RWPE1 (cell line): ENCODE results near the gene DPEP2NB.
"Not testable (repeated sequence)": the region's sequence is repeated elsewhere in the genome, so short reads cannot be mapped to it uniquely, and the experiment has no call there.

Experiments
- CTCF ChIA-PET: fragments of 350-600 bp; sonication (Branson Sonifier 250); formaldehyde crosslinking; extraction: SDS; loops from one replicate; lab custom pipeline; 2021; lab: Yijun Ruan, JAX
- POLR2A ChIA-PET: fragments of 400-600 bp; formaldehyde crosslinking; extraction: SDS; loops from one replicate; lab custom pipeline; 2020; ENCODE audit warnings: antibody characterized with exemption; ENCODE audit not compliant: low non-redundant PET; lab: Yijun Ruan, JAX
- DNase-seq: peaks from one replicate; pipeline ENCODE4 v3.0.0; 2012; ENCODE audit warnings: low spot score
- H3K27ac ChIP-seq: fragments of 450-650 bp; 2 replicates; pipeline ENCODE4 v1.5.1; 2017
- TF ChIP-seq, protein P1 (sequence below): fragments of 450-650 bp; conservative IDR thresholded peaks from 2 replicates; pipeline ENCODE4 v1.5.1; 2017; ENCODE audit warnings: low read depth, mild to moderate bottlenecking

The DPEP2NB gene

DNA sequence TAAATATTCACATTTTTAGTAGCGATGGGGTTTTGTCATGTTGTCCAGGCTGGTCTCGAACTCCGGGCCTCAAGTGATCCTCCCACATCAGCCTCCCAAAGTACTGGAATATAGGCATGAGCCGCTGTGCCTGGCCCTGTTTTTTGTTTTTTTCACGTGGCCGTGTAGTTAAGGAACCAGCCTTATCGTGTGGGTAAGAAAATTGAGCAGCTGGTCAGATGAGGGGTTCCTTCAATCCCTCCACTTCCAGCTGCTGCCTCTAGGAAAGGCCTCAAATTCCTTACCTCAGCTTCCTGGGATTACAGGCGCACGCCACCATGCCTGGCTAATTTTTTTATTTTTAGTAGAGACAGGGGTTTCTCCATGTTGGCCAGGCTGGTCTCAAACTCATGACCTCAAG, 10.5 kb downstream of the DPEP2NB start:
- POLR2A ChIA-PET = no interaction called here
- CTCF ChIA-PET = interaction anchor here (0.6 to 1.5 kb wide), 4 partner anchors 11 to 344 kb away, joined by 3 to 6 read pairs (median 5); partner anchors contain the start of gene DPEP2NB
- H3K27ac ChIP-seq = peak overlapping the region; percentile 77

DNA sequence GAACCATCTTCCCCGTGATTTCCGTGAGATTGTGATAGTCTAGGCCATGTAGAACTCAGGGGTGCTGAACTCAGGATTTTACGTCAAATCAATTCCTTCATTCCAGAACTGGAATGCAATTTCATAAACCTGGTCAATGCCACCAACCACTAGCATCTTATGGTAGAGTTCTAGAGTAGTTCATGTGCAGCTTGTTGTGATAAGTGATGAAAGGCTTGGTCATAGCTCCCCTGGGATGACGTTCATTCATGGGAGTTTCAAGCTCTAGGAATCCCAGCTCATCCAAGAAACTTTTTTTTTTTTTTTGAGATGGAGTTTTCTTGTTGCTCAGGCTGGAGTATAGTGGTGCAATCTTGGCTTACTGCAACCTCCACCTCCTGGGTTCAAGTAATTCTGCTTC, 12.7 kb downstream of the DPEP2NB start:
- no peak overlapping the region for H3K27ac ChIP-seq
- TF ChIP-seq, protein P1, sequence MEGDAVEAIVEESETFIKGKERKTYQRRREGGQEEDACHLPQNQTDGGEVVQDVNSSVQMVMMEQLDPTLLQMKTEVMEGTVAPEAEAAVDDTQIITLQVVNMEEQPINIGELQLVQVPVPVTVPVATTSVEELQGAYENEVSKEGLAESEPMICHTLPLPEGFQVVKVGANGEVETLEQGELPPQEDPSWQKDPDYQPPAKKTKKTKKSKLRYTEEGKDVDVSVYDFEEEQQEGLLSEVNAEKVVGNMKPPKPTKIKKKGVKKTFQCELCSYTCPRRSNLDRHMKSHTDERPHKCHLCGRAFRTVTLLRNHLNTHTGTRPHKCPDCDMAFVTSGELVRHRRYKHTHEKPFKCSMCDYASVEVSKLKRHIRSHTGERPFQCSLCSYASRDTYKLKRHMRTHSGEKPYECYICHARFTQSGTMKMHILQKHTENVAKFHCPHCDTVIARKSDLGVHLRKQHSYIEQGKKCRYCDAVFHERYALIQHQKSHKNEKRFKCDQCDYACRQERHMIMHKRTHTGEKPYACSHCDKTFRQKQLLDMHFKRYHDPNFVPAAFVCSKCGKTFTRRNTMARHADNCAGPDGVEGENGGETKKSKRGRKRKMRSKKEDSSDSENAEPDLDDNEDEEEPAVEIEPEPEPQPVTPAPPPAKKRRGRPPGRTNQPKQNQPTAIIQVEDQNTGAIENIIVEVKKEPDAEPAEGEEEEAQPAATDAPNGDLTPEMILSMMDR = no peak
- POLR2A ChIA-PET = no interaction called here
- DNase-seq = no peak
- CTCF ChIA-PET = interaction anchor here (0.6 kb wide), 1 partner anchor 945 kb away, joined by 3 read pairs; no protein-coding TSS in a partner anchor

More for the DNA sequence above, 10.5 kb downstream of the DPEP2NB start:
- DNase-seq = no peak
- TF ChIP-seq, protein P1 = no peak

DNA sequence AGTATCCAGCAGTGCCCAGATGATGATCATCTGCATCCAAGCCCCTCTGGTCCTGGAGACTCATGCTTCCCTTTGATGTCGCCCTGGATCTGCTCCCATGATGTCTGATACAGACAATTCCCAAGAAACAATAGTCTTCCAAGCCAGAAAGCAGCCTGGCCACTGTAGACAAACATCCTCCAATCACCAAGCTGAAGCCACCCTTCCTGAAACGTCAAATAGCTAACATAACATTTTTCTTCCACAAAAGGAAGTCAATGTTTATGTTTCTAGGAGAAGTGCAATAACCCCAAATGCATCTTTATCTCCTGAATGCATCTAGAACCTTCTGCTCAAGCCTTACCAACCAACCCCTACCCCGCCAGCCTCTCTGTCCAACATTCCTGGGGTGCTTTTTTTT, 15.3 kb downstream of the DPEP2NB start:
- ChIA-PET CTCF (no interaction called here), POLR2A (no interaction called here)
- H3K27ac ChIP-seq = no peak overlapping the region
- TF ChIP-seq, protein P1 = no peak
- DNase-seq = no peak

DNA sequence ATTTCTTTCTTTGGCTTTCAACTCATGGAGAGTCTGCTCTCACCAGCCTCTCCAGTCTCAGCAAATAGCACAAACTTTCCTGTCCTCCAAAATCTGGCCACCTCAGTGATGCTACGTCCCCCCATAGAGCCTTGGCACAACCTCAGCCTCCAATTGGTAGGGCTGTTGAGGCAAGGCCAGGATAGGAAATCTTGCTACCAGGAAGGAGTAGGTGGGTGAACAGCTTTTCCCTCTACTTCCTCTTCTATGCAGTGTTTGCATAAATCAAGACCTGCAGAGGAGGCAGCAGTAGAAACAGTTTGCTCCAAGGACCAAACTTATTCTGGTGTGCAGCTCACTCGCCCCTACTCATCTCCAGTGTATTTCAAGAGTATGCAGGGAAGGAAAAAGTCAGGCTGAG, 15.7 kb downstream of the DPEP2NB start:
- ChIA-PET POLR2A (no interaction called here), CTCF (no interaction called here)
- TF ChIP-seq, protein P1 = no peak
- no peak for DNase-seq
- H3K27ac ChIP-seq = no peak overlapping the region

DNA sequence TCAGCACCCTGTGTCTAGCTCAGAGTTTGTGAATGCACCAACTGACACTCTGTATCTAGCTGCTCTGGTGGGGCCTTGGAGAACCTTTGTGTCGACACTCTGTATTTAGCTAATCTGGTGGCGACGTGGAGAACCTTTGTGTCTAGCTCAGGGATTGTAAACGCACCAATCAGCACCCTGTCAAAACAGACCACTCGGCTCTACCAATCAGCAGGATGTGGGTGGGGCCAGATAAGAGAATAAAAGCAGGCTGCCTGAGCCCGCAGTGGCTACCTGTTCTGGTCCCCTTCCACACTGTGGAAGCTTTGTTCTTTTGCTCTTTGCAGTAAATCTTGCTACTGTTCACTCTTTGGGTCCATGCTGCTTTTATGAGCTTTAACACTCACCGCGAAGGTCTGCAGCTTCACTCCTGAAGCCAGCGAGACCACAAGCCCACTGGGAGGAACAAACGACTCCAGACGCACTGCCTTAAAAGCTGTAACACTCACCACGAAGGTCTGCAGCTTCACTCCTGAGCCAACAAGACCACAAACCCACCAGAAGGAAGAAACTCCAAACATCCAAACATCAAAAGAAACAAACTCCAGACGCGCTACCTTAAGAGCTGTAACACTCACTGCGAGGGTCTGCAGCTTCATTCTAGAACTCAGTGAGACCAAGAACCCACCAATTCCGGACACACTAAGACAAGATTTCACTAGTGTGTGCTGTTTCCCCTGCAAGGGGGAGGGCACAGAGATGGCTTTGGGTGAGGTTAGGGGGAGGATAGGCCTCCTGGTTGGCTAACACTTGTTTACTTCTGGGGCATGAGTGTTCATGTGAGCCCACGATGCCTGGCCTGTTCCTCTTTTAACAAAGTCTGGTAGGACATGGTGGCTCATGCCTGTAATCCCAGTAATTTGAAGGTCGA, 16.7 kb downstream of the DPEP2NB start, which contains the start of gene DPEP2:
Gene DPEP2 (minus strand): TSS at position 706 of the 910 bp plus-strand sequence. CDS start 6,272 bp downstream, outside the sequence.
- H3K27ac ChIP-seq, DNase-seq, POLR2A ChIA-PET, CTCF ChIA-PET: not testable (repeated sequence)

DNA sequence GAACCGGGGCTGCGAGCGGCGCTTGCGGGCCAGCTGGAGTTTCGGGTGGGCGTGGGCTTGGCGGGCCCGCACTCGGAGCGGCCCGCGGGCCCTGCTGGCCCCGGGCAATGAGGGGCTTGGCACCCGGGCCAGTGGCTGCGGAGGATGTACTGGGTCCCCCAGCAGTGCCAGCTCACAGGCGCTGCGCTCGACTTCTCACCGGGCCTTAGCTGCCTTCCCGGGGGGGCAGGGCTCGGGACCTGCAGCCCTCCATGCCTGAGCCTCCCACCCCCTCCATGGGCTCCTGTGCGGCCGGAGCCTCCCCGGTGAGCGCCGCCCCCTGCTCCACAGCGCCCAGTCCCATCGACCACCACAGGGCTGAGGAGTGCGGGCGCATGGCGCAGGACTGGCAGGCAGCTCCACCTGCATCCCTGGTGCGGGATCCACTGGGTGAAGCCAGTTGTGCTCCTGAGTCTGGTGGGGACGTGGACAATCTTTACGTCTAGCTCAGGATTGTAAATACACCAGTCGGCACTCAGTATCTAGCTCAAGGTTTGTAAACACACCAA, 17.4 kb downstream of the DPEP2NB start:
- CTCF ChIA-PET, POLR2A ChIA-PET, DNase-seq, H3K27ac ChIP-seq: not testable (repeated sequence)

DNA sequence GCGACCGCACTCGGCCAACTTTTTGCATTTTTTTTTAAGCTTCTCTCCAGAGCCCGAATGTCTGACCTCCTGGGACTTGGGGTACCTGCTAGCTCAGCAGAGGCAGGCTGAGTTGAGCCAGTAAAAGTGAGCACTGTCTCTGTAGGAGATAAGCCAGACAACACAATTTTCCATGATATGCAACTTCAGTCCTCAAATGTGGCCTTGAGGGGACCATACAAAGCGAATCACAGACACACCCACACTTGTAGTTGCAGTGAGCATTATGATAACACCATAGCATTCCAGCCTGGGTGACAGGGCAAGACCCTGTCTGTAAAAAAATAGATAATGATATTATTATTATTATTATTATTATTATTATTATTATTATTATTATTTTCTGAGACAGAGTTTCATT, 19.0 kb downstream of the DPEP2NB start:
- DNase-seq = no peak
- TF ChIP-seq, protein P1 = no peak
- POLR2A ChIA-PET = no interaction called here
- CTCF ChIA-PET = no interaction called here
- H3K27ac ChIP-seq = no peak overlapping the region
